Stimulated activated CD8-positive, alpha-beta memory T cell treated with anti-CD3 and anti-CD28 coated beads, Interleukin-15, amount 100 ng/mL, for 24 hours (primary cell): ENCODE data around the gene GON7.

Source experiments
- DNase-seq: peaks from one replicate; pipeline ENCODE4 v3.0.0-alpha.2; 2020; ENCODE audit warnings: low read depth

Gene GON7

GRCh38 chr14:93156693-93157369 lies 50.0 kb downstream of the GON7 start:
- no peak for DNase-seq

GRCh38 chr14:93155667-93156066 lies 51.2 kb downstream of the GON7 start:
- DNase-seq, result no peak

GRCh38 chr14:93153121-93153520 lies 53.7 kb downstream of the GON7 start:
- DNase-seq, result no peak
